HS-27A (cell line): ENCODE data around the gene CARD11.
"Not testable (repeated sequence)": the region's sequence is repeated elsewhere in the genome, so short reads cannot be mapped to it uniquely, and the experiment has no call there.

Experiments
- DNase-seq: peaks from one replicate; pipeline ENCODE4 v3.0.0-alpha.2; 2012; ENCODE audit warnings: low read depth, missing footprints

CARD11 gene

DNA sequence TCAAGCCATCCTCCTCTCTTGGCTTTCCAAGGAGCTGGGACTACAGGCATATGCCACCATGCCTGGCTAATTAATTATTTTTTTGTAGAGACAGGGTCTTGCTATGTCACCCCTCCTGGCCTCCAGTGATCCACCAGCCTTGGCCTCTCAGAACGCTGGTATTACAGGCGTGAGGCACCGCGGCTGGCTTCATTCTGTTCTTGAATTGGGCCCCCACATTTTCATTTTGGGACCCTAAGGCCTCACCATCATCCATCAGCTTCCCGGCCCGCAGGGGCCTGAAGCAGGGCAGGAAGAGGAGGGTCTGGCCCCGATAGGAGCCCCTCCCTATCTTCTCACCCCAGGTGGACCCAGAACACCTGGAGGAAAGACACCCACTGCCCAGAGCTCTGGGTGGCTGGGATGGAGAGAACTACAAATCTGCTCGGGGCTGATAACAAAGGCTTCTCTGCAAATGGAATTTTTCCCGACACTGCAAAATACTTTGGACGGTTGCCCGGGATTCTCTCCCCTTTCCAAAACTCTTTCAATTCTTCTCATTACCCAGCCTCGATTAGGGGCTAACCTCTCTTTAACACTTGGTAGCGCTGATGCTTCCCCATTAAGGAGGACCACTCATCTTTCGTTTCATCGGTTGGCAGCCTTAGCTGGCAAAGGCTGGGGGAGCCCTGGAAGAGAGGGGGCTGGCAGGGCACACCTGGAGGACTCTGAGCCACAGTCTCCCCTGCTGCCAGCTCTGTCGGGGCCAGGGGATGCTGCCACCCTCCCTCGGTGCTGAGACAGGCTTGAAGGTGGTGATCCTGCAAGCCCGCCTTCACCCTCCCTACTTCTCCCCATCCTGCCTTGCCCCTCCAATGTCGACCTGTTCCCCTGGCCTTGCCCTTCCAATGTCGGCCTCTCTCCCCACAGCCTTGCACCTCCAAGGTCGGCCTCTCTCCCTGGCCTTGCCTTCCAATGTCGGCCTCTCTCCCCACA, 118.5 kb downstream of the CARD11 start:
- no peak for DNase-seq

DNA sequence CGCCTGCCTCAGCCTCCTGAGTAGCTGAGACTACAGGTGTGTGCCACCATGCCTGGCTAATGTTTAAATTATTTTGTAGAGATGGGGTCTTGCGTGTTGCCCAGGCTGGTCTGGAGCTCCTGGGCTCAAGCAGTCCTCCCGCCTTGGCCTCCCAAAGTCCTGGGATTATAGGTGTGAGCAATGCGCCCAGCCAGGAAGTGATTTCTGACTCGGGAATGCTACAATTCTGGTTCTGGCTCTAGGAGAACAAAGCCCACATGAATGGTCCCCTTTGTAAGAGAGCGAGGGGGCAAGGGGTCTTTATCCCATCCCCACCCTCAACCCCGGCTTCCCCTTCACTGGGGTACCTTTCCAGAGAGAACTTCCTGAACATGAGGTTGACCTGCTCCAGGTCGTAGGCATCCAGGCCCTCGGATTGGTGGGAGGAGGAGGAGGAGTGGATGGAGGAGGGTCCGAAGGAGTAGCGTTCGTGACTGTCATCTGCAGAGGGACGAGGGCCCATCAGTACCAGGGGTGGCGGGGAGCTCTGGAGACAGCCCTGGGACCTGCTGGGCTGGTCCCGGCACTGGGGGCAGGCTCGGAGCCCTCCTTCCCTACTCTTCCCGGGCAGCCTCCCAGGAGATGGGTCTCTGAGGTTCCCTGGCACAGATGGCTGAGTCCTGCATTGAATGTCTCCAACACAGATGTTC, 119.6 kb downstream of the CARD11 start:
- no peak for DNase-seq

DNA sequence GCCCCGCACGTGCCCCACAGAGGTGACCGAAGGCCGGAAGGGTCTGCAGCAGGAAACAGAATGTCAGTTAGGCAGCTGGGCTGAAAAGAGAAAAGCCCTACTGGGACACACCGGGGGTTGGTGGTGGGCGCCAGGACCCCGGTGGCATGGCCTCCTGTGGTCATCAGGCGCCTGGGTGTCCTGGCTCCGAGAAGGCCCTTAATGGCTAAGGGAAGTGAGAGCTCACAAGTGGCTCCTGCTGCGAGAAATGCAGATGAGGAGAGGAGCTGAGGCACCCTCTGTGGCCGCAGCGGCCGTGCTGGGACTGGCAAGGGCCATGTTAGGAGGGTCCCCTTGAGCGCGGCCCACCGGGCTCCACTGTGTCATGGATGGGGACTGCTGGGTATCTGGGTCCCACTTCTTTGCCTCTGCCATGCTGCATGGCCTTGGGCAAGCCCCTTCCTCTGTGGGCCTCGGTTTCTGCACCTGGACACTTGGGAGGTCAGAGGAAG, 120.3 kb downstream of the CARD11 start:
- no peak for DNase-seq

DNA sequence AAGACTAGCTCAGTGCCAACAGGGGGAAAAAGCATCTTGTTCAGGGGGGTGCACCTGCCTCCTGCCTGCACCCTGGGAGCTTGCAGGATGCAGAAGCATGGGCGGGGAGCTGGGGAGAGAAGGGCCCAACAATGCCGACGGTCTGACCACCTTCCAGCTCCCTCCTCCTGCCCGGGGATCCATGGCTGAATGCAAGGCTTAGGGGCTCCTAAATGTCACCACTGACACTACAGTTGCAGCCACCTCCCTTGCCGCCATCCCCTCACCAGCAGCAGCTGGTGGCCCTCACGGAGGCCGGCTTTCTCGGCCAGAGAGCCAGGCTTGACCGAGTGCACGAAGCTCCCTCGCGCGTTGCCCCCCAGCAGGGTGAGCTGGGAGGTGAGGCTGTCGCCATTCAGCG, 120.8 kb downstream of the CARD11 start:
- no peak for DNase-seq

GRCh38 chr7:2922348-2922691, 121.3 kb downstream of the CARD11 start:
- no peak for DNase-seq

GRCh38 chr7:2921653-2922347, 121.9 kb downstream of the CARD11 start:
- DNase-seq: no peak

- no peak for DNase-seq
Measured at GRCh38 chr7:2920956-2921652, 122.6 kb downstream of the CARD11 start.

DNA sequence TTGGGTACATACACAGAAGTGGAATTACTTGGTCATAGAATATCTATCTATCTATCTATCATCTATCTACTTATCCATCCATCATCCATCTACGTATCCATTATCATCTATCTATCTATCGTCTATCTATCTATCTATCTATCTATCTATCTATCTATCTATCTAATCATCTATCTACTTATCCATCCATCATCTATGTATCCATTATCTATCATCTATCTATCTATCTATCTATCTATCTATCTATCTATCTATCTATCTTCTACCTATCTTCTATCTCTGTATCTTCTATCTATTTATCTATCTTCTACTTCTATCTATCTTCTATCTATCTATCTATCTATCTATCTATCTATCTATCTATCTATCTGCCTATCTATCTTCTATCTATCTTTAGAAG, 123.2 kb downstream of the CARD11 start:
- not testable (repeated sequence) for DNase-seq

- DNase-seq: no peak
Measured at GRCh38 chr7:2920041-2920440, 123.6 kb downstream of the CARD11 start.

DNA sequence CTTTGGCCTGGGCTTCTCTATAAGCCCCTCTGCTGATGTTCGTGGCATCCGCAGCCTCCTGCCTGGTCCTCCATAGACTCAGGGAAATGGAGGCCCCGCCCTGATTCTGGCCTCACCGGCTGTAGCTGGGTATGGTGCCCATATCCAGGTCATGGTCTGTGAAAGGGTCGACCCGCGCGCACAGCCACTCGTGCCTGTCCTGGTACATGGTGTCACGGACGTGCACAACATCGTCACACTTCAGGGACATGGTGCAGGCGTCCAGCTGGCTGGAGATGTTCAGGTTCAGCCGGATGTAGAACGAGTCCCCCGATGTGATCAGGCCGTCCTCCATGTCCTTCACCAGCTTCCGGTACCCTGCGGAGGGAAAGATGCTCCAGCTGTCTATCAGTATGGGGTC, 124.4 kb downstream of the CARD11 start:
- no peak for DNase-seq

DNA sequence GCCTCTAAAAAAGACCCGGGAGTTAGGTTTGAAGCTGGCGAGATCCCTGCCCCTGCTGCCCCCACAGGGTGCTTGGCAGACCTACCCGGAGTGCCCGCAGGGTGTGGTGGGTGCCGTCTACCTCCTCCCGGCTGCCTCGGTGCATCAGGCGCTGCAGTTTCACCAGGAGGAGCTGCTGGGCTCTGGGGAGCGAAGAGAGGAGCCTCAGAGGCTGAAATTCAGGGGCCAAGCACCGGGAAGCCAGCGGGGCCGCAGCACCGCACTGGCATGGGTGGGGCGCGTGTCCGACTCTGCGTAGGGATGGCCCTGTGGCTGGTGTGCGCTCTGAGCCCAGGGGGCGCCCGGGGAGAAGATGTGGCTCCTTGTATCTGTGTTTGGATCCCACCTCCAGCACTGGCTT, 125.3 kb downstream of the CARD11 start:
- DNase-seq: no peak

GRCh38 chr7:2915023-2915422, 128.6 kb downstream of the CARD11 start:
- DNase-seq: no peak

DNA sequence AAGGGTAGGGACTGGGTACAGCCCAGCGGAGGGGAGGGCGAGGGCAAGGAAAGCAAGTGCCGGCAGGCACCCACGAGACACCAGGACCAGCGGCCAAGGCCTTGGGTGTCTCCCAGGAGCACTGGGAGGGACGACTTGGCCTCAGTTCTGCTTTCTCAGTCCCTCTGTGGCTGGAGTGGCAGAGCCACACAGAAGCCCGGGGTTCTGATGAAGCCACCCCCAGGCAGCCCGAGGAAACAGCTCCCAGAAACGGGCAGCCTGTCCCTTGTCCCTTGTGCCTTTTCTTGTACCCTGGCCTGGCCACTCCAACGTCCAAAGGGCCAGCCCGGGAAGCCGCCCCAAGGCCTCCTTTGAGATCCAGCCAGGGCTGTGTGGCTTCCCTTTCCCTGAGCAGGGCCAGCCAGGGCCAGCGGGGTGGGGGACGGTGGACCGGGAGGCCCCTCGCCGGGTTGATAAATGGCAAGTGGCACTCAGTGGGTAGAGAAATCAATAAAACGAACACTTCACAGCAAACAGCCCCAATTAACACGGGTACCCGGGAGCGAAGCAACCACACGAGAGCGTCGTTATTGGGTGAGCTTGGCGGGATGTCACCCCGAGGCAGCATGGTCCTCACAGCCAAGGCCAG, 129.8 kb downstream of the CARD11 start:
- DNase-seq: no peak

- DNase-seq: no peak
Measured at GRCh38 chr7:2912684-2913439, 130.8 kb downstream of the CARD11 start.

DNA sequence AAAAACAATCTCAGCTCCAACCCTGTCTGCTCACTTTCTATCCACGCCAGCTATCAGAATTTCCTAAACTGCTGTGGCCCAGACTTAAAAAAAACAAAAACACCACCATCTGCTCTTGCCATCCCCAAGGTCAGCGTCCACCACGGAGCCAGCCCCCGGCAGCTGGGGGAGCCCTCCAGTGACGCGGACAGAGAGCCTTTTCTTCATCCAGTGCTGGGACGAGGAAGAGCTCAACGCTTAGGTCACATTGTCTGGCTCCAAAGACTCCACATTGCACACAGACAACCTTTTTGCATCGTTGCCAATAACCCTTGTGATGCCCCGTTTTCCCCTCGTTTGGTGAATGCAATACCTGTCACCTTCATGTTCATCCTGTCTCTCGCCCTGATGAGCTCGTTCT, 132.2 kb downstream of the CARD11 start:
- no peak for DNase-seq

DNA sequence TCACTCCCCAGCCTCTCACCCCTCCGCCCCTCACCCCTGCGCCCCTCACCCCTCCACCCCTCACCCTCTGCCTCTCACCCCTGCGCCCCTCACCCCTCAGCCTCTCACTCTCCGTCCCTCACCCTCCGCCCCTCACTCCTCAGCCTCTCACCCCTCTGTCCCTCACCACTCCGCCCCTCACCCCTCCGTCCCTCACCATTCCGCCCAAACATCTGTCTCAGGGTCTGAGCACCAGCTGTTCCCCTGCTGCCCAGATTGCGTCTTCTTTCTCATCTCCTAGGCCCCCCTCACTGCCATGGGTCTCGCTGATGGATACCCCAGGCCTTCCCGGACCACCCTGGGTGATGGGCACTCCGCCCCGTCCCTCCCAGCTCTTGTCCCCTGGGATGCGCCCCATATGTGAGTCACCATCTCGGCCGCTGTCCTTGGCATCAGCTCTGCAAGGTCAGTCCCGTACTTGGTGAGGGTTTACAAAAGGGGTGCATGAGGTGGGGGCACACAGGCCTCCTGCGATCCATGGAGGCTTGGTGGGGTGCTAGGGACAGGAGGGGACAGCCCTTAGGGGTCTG, 134.1 kb downstream of the CARD11 start:
- DNase-seq: no peak

DNA sequence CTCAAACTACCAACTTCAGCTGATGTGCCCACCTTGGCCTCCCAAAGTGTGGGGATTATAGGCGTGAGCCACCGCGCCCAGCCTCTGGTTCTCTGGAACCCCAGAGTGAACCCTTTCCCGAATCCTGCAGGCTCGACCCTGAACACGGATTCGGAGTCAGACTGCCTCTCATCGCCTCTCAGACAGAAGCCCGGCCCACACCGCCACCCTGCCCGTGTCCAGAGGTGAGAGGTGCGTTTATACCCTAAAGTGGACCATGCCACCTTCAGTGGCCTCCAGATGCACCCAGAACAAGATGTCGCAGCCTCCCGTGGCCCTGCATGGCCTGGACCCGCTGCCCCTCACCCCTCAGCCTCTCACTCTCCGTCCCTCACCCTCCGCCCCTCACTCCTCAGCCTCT, 134.6 kb downstream of the CARD11 start:
- no peak for DNase-seq

GRCh38 chr7:2908103-2908683, 135.5 kb downstream of the CARD11 start:
- DNase-seq: no peak

- DNase-seq: no peak
Measured at GRCh38 chr7:2906197-2906931, 137.3 kb downstream of the CARD11 start.
